Placental pericyte (primary cell): ENCODE data around the gene LCE1C. TPM values are rescaled to one million over a fixed set of nuclear protein-coding genes. Genes with fewer than 3 reads are reported as not detected.

Experiments
- total RNA-seq: library from RNA; depleted of rRNA; stranded (reverse); fragments of >200 nt; gene quantifications from 2 replicates; pipeline ENCODE4 v1.2.3, GENCODE V29; 2012

The LCE1C gene
- total RNA-seq = not detected in 2 replicates

GRCh38 chr1:152806576-152806975, at the start of gene LCE1C:
Gene LCE1C (minus strand): TSS chr1:152806651. CDS start chr1:152805478, 1,173 bp downstream.

GRCh38 chr1:152842556-152842955, 36.1 kb upstream of the LCE1C start, which contains the start of gene LCE6A:
Gene LCE6A (plus strand): TSS chr1:152842856. CDS start chr1:152843521, 665 bp downstream.

GRCh38 chr1:152827173-152827572, 20.7 kb upstream of the LCE1C start, which contains the start of gene LCE1A:
Gene LCE1A (plus strand): TSS chr1:152827473. CDS start chr1:152827473, 0 bp downstream.

GRCh38 chr1:152811671-152812070, 5.2 kb upstream of the LCE1C start, which contains the start of gene LCE1B:
Gene LCE1B (plus strand): TSS chr1:152811971. CDS start chr1:152812447, 476 bp downstream.

GRCh38 chr1:152796421-152796820, 10.0 kb downstream of the LCE1C start, which contains the start of gene LCE1D:
Gene LCE1D (plus strand): TSS chr1:152796721. CDS start chr1:152797795, 1,074 bp downstream.

GRCh38 chr1:152786077-152786476, 20.4 kb downstream of the LCE1C start, which contains the start of gene LCE1E:
Gene LCE1E (plus strand): TSS chr1:152786257. CDS start chr1:152787300, 1,043 bp downstream.

GRCh38 chr1:152774875-152775274, 31.6 kb downstream of the LCE1C start, which contains the start of gene LCE1F:
Gene LCE1F (plus strand): TSS chr1:152775140. CDS start chr1:152776372, 1,232 bp downstream.

GRCh38 chr1:152757747-152758146, 48.7 kb downstream of the LCE1C start, which contains the start of gene KPRP:
Gene KPRP (plus strand): TSS chr1:152758025. CDS start chr1:152759589, 1,564 bp downstream.

Other genes starting within 250 kb of the LCE1C start
- gene LCE3E, start 239.9 kb downstream of the LCE1C start, total RNA-seq = not detected in 2 replicates
- not detected in 2 replicates for gene LCE3D, start 226.1 kb downstream of the LCE1C start, total RNA-seq
- not detected in 2 replicates for gene LCE3C, start 206.4 kb downstream of the LCE1C start, total RNA-seq
- gene LCE3B, start 192.8 kb downstream of the LCE1C start, total RNA-seq = not detected in 2 replicates
- not detected in 2 replicates for gene LCE3A, start 183.5 kb downstream of the LCE1C start, total RNA-seq
- not detected in 2 replicates for gene LCE2D, start 143.3 kb downstream of the LCE1C start, total RNA-seq
- not detected in 2 replicates for gene LCE2C, start 131.4 kb downstream of the LCE1C start, total RNA-seq
- gene LCE2B, start 120.5 kb downstream of the LCE1C start, total RNA-seq = not detected in 2 replicates
- 0.57 TPM in 1 of 2 replicates, not detected in the other for gene LCE2A, start 108.3 kb downstream of the LCE1C start, total RNA-seq
- not detected in 2 replicates for gene LCE4A, start 98.5 kb downstream of the LCE1C start, total RNA-seq
- not detected in 2 replicates for gene KPRP, start 48.6 kb downstream of the LCE1C start, total RNA-seq
- not detected in 2 replicates for gene LCE1F, start 31.5 kb downstream of the LCE1C start, total RNA-seq
- not detected in 2 replicates for gene LCE1E, start 20.4 kb downstream of the LCE1C start, total RNA-seq
- not detected in 2 replicates for gene LCE1D, start 9.9 kb downstream of the LCE1C start, total RNA-seq
- not detected in 2 replicates for gene LCE1B, start 5.3 kb upstream of the LCE1C start, total RNA-seq
- not detected in 2 replicates for gene LCE1A, start 20.8 kb upstream of the LCE1C start, total RNA-seq
- gene LCE6A, start 36.2 kb upstream of the LCE1C start, total RNA-seq = not detected in 2 replicates
- gene LCE7A, start 53.3 kb upstream of the LCE1C start, total RNA-seq = not detected in 2 replicates
- gene SMCP, start 71.7 kb upstream of the LCE1C start, total RNA-seq = not detected in 2 replicates
- gene IVL, start 101.9 kb upstream of the LCE1C start, total RNA-seq = 0.14 TPM in 1 of 2 replicates, not detected in the other
- not detected in 2 replicates for gene SPRR5, start 140.6 kb upstream of the LCE1C start, total RNA-seq
- gene SPRR4, start 164.0 kb upstream of the LCE1C start, total RNA-seq = not detected in 2 replicates
- not detected in 2 replicates for gene SPRR1A, start 177.4 kb upstream of the LCE1C start, total RNA-seq
- gene SPRR3, start 195.1 kb upstream of the LCE1C start, total RNA-seq = not detected in 2 replicates
- gene SPRR1B, start 224.6 kb upstream of the LCE1C start, total RNA-seq = not detected in 2 replicates
- gene SPRR2D, start 234.5 kb upstream of the LCE1C start, total RNA-seq = not detected in 2 replicates